GM19240 (cell line): ENCODE data around the gene HOXB9.

Source experiments
- DNase-seq: peaks from one replicate; pipeline ENCODE4 v3.0.0; 2011; ENCODE audit warnings: low spot score; ENCODE audit not compliant: insufficient read length

The HOXB9 gene

DNA sequence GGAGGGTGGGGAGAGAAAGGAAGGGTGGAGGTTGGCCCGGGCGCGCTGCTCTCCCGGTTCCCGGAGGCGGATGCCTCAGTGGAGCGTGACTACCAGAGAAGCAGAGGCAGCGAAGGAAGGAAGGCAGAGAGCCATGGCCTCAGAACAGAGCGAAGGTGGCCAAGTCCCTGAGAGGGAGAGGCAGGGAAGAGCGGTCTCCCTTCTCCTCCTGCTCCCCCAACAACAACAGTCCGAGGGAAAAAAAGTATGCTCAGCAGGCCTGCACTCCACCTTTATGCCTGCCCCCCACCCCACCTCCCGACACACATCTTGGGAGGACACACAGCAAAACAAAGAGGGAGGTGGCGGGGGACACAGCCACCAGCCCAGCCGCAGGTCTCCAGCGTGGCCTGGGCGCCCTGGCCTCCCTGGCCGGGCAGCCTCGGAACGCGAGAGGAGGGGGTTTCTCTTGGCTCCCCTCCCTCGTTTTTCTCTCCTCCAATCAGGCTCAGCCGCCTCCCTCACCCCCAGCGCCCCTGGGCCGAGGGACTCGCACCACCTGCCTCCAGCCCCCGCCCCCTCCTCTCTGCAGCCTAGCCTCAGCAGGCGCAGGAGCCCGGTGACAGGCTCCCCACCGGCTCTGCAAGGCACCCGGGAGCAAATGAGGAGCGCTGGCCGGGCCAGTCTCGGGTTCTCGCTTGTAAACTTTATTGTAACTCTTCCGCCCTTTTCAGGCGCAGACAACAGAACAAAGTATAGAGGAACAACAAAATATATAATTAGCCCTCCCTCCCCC is 14.3 kb downstream of the HOXB9 start:
- no peak for DNase-seq

DNA sequence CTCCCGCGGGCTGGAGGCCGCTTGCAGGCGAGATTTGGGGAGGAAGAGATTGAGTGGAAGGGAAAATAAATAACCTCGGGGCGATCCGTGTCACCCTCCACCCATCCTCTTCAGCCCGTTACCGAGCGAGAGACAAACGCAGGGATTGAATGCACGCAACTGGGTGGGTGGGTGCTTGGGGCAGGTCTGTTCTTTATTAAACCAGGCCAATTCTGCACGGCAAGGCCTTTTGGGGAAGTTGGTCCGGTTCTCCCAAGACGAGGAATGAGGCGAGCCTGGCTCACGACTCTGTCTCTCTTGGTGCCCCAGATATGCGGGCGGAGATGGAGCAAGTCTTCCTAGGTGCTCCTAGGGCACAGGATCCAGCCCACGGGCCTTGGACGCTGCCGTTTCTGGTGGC is 14.9 kb downstream of the HOXB9 start:
- DNase-seq = no peak

DNA sequence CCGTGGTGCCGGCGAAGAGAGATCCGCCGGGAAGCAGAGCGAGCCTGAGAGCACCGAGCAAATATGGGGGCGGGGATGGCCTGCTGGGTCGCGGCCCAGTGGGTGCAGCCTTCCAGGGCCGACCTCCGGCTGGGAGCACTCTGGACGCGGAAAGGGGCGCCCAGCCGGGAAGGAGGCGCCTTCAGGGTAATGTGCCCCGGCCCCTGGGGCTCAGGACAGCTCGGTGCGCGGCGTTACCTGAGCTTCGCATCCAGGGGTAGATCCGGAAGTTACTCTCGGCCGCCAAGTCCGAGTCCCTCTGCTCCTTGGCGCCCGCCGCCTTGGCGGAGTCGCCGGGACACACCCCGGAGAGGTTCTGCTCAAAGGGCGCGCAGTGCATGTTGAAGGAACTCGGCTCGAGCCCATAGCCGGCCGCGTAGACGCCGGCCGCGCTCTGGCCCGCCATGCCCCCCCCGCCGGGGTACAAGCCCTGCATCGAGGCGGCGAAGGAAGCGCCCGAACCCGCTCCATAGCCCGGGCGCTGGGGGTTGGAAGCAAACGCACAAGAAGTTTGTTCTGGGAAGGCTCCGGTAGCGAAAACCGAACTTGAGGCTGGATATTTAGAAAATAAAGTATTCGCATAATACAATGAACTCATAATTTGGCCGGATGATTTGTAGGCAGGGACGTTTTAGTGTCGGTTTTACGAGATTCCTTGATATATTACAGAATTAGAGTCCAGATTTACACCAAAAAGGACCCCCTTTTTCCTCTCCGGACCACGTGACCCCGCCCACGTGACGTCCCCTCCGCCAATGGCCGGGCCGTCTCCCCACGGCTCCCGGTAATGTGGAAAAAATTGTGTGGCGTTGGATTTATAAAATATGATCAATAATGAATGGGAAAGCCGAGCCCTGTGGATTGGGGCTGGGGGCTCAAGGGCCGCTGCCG is 15.6 kb downstream of the HOXB9 start, which contains the start of gene HOXB7:
TSS of gene HOXB7 (minus strand) at position 736 of the 930 bp plus-strand sequence. CDS start at position 637, 99 bp downstream.
- peak; percentile 75 for DNase-seq

DNA sequence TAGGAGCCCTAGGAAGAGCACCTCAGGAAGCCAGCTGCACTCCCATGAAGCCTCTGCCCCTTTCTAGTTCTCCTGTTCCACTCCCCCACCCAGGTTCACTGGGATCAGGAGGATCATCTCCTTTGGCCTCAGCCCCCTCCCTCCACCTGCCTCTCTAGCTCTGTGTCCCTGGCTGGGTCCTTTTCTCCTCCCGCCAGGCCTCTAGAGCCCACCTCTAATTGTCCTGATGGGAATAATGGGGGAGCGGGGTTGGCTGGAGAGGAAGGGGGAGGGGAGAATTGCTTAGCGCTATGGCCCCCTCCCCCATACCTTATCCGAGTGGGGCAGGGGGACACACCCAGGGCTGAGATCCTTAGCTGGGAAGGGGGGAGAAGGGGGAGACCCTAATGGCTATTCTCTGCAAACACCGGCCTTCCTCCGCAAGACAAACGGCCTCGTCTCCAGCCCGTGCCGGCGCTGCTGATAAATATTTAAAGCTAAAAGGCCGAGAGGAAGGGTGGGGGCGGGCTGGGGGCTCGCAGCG is 16.3 kb downstream of the HOXB9 start:
- no peak for DNase-seq

DNA sequence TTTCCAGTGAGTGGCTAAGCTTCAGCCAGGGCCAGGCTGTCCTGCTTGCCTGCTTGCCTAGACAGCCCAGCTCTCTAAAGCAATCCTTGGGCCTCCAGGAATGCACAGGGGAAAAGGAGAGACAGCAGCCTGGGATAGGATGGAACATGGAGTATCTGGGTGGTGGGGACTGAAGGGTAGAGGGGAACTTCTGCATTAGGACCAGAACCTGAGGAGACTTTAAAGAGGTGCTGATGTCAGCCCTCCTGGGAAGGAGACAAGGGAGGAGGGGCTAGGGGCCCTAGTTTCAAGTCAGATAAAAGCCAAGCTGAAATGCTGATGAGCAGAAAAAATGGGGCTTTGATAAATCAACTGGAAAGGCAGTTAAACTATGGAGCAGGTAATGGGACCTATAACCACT is 17.1 kb downstream of the HOXB9 start:
- DNase-seq = no peak

DNA sequence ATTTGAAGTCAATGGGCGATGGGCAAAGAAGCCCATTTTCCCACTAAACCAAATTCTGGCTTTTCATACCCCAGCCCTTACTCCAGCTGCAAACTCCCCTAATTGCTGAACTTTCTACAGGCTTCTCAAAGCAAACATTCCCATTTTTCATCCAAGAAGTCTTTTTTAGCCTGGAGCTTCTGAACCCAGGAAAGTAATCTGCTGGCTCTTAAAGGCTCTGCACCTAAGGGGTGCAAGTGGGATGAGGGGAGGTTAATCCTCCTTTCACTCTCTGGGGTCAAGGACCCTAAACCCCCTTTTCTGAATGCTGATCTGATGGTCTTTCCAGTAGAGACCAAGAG is 17.7 kb downstream of the HOXB9 start:
- DNase-seq = no peak

DNA sequence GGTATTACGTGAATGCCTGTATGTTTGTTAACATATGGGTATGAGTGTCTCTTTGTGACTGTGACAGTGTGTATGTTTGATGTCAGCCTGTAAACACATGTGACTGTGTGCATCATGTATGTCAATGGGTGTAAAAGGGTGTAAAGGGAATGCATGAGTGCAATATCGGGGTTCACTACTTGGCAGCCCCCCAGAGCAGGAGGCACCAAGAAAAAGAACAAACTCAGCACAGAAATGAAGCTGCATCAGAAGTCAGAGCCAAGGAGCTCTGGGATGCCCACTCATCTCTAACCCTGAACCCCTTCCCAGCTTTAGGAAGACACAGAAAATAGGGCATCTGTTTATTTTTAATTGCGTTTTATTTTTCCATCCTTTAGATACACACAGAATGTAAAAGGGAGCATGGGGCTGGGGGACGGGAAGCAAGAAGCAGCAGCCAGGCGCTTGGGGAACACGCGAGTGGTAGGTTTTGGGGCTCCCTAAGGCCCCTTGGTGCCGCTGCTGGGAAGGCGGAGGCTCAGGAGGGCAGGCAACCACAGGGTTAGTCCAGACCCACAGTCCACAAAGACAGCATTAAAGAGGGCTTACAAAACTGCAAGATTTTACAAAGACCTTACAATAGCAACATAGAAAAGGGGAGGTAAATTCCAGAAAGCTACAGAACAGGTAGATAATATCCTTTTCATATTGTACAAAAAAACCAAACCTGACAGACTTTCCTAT is 19.1 kb downstream of the HOXB9 start:
- no peak for DNase-seq

DNA sequence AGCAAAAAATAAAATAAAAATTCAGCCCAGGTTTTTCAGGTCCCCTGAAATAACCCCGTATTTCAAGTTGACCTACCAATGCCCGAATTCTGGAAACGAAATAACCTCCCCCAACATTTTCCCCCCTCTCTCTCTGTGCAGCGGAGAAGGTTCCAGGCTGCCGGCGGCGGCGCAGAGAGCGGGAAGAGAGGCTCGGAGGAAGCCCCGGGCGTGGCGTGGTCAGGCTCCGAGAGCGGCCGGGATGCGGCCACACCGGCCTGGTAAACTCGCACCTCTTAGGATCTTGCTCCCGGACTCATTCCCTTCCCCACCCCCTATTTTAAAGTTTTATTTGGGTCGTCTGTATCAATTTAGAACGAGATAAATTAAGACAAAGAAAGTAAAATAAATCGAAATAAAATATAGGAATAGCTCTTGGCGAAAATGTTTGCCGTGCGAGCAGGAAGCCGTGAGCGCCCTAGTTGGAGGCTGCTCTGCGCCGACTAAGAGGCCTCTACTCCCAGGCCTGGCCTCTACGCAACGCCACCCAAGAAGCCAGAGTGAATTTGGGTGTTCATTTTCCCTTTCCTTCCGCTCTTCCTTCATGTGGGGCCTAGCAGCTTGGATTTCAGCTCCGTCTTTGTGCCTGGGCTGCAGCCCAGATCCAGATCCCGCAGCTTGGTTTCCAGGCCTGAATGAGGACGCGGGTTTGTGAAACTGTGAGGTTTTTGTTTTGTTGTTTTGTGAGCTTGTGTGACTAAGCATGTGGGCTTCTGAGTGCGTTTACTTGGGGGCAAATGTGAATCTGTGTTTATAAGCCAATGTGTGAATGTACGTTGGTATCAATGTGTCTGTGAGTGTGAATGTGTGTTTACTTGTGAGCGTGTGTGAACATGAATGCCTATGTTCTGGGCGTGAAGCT is 19.9 kb downstream of the HOXB9 start:
- no peak for DNase-seq

DNA sequence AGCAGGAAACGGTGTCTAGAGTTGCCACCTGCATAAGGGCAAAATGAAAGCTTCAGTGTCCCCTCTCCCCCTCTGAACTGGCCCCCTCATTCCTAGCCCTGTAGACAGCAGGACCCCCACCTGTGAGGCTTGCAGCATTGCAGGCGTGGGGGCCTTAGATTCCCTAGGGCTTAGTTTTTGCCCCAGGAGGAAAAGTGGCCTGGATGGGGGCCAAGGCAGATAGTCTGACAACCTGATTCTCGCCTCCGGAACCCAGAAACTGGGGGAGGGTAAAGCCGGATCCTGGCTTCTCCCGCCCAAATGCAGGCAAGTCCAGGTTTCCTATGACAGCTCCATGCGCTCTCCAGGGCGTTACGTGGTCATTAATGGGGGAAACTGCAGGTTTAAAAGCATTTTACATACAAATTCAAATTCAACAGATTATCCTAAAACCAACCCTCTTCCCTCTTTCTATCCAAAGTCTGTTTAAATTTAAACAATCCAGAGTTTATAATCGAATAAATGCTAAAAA is 20.7 kb downstream of the HOXB9 start:
- no peak for DNase-seq

DNA sequence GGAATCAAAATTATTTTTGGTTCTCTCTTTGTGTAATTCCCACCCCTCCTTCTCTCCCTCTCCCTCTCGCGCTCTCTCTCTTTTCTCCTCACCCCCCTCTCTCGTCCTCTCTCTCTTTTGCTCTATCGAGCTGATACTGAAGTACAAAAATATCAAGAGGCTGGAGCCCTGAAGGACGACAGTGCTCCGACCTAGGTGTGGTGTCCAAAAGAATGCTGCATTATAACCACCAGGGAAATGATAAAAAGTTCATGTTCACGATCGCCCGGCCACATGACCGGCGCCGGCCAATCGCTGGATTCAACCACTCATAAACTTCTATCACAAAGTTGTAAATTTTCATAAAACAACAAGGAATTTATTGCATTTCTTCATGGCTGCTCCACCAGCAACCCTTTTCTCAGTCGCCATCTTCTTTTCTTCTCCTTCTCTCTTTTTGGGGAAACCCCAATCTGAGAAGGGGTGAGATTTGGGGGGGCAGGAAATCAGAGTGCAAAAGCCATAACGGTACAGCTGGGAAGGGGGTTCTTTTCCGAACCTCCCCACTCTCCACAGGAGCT is 21.3 kb downstream of the HOXB9 start, which contains the start of gene HOXB6:
TSS of gene HOXB6 (minus strand) at position 217 of the 560 bp plus-strand sequence. CDS start 6,836 bp downstream, outside the sequence.
- no peak for DNase-seq

DNA sequence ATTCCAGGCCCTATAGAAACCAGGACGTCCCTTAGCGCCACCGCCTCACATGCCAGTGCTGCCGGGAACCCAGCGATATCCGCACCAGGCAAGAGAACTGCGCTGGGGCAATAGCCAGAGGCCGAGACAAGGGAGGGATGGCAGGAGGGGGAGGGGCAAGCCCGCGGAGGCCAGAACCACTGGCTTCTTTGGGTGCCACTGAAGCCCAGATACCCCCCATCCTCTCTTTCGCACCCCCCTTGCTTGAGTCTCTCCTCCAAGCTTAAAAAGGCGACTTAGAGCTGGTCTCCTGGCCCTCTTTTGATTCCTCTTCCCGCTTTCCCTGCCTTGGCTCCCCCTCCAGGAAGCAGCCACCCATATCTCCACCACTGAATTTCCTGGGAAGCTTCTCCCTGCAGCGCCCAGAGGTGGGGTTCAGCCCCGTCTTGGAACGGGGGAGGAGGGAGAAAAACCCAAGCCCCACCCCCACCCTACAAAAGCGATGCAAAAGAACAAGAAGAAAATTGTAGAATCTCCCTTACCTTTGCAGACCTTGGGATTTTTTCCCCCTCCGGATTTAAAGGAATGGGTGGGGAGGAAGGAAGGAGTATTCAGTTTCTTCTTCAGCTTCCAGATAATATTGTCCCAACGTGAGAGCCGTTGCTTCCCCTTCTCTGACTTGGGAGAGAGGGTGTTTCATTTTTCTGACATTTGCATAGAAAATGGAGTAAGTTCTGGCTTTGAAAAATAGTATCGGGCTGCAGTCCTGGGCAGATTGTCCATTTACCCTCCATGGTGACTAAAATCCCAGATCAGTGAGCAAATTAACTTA is 22.0 kb downstream of the HOXB9 start:
- DNase-seq = no peak

DNA sequence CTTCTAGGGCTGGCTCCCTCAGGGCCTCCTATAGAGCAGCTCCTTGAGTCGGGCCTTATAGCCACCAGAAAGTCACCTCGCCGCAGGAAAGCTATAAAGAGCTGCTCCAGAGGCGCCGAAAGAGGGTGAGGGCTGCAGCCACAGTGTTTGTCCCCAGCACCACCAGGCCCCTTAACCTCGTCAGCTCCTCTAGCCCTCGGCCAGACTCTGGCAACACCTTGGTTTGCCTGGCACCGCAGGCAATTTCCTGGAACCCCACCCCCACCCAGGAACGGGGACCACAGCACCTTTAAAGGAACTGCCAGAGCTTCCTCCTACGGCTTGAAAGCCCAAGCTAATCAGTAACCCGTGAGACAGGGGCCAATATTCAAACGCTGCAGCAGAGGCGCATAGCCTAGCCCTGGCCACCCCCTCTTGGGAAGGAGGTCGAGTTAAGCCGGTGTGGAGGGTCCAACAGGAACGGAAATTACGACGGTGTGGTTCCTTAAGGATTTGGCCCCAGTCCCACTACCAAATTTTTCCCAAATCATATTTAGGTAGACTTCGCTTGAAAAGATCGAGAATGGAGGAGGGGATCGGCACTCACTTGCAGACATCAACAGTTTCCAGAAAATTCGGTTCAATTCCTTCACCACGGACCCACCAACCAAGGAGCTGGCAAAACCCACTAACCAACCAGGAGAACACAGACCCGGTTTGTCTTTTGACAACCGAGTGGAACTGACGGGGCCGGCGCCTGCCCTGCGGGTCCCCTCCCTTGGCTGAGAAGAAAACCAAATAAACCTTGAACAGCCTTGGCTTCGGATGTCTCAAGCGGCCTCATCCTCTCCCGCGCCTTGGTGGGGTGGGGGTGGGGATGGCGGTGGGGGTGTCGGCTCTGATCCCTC is 24.4 kb downstream of the HOXB9 start:
- DNase-seq = no peak

DNA sequence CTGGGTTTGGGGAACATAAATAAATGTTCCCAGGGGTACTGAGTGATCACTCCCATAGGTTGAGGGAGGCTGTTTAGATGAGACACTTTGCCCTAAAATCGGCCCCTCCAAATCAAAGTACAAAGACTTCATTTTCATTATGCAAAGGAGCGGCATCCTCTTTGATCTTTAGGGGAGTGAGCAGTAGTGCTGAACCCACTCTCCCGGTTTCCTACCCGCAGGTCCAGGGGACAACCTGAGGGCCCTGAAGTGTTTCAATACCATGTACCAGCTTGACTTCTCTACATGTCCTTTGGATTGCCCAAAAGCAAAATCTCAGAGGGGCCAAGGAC is 25.0 kb downstream of the HOXB9 start:
- DNase-seq = no peak

DNA sequence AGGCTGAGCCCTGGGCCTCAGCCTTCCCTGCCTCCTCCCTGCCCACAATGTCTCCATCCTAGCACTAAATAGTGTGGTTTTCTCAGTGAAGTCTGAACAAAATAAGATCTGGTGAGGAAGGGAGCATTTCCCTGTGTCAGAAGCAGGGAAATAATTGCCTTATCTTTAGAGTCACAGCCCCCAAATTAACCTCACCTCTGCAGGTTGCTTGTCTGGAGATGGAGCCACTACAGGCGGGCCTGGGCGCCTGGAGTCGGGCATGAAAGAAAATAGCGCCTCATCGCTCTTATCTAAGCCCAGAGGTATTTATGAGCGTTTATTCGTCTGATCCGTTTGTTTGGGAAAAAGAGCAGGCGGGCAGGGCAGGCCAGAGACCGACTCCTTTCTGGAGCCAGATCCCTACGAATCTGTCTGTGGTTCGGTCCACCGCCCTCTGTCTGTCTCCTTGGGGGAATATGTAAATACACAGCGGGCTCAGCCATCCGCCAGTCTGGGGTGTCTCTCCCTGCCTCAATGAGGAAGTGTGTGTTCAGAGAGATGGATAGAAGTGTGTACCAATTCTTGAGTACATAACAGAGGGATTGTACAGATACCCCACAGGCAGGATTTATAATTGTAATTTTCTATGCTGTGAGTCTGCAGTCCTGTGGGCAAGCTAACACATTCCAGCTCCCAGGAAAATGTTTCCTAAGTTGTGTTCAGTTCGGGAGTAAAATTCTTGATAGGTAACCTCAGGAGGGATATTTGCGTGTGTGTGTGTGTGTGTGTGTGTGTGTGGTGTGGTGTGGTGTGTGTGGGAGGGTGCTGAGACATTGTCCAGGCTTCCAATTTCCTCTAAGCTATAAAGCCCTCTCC is 25.7 kb downstream of the HOXB9 start:
- no peak for DNase-seq

DNA sequence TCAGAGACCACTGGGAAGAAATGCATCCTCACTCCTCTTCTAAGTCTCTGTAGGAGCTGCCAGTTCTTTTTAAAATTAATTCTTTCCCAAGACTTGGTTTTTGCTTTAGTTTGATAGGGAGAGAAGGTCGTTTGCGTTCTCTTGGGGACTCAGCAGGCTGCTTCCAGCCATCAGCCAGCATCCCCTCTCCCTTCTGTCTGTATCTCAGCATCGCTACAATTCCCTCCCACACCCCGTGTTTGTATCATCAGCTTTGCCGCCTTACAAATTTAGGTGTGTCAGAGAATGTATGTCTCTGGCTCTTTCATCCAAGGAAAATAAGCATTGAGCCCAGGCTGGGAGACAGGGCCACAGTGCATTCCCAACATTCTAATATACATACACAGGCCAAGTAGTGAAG is 26.8 kb downstream of the HOXB9 start:
- no peak for DNase-seq

DNA sequence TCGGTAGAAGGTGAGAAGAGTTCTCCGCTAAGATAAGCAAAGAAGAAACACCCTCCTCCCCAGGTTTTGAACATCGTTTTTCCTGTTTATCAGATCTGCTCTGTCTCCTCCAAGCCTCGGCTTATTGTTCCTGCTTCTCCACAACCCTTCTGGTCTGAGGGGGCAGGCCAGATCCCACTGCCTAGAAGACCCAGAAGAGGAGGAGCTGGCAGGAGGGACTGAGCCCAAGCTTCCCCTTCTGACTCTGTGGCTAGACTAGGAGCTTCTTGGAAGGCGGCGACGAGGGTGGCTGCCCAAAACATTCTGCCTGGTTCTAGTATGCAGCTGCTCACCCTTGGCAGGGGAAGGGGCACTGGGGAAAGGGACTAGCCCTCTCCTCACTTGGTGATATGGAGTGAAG is 27.4 kb downstream of the HOXB9 start:
- DNase-seq = no peak
